ENCODE results near the gene SLC6A13. TPM values are rescaled to one million over a fixed set of nuclear protein-coding genes. Genes with fewer than 3 reads are reported as not detected.

The SLC6A13 gene
- total RNA-seq, 2 donors from 2014 or later: 0.54 TPM; not detected in 1

- no peak for TF ChIP-seq CTCF (IDR thresholded peaks at IDR 0.05)
- H3K27ac ChIP-seq: no peak overlapping the region
- H3K27me3 ChIP-seq (replicated peaks; ENCODE audit: insufficient read depth): peaks cover 3% of the 10 kb centered on the region
- no peaks in the 10 kb centered on the region for H3K9me3 ChIP-seq
- H3K4me3 ChIP-seq: no peak overlapping the region
- H3K4me1 ChIP-seq (ENCODE audit: control insufficient read depth in 1 of 2, low read depth in 2 of 2): peaks cover 3 to 5% of the 10 kb centered on the region in 2 donors
- no peak for ATAC-seq (ENCODE audit: insufficient number of reproducible peaks, low FRiP score, low read depth)
- no peak for DNase-seq (ENCODE audit: low spot score)
- no peaks in the 10 kb centered on the region for H3K36me3 ChIP-seq
Observed at GRCh38 chr12:208813-209212, 53.8 kb downstream of the SLC6A13 start.

DNA sequence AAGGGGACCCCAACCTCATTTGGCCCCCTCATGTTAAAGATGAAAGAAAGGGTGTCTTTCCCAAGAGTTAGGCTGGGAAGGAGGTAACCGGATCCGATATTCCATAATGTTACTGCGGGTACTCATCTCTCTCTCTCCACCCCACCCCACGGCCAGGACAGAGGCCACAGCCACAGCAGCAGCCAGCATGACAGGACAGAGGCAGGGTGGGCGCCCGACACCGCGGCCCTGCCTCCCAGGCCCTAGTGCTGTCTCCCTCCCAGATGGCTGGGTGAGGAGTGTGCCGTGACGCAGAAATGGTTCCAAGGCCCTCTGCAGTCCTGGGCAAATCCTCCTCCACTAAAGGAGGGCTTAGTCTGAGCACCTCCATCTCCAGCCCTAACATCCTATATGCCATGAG, 54.8 kb downstream of the SLC6A13 start:
- DNase-seq (ENCODE audit: low spot score) (no peak), ATAC-seq (ENCODE audit: insufficient number of reproducible peaks, low FRiP score, low read depth) (no peak)
- Histone ChIP-seq H3K9me3 (no peaks in the 10 kb centered on the region), H3K4me3 (no peak overlapping the region), H3K27ac (no peak overlapping the region), H3K27me3 (replicated peaks; ENCODE audit: insufficient read depth) (peaks cover 3% of the 10 kb centered on the region), H3K4me1 (ENCODE audit: control insufficient read depth in 1 of 2, low read depth in 2 of 2) (peaks cover 4 to 6% of the 10 kb centered on the region in 2 donors), H3K36me3 (no peaks in the 10 kb centered on the region)
- TF ChIP-seq CTCF (IDR thresholded peaks at IDR 0.05): no peak

DNA sequence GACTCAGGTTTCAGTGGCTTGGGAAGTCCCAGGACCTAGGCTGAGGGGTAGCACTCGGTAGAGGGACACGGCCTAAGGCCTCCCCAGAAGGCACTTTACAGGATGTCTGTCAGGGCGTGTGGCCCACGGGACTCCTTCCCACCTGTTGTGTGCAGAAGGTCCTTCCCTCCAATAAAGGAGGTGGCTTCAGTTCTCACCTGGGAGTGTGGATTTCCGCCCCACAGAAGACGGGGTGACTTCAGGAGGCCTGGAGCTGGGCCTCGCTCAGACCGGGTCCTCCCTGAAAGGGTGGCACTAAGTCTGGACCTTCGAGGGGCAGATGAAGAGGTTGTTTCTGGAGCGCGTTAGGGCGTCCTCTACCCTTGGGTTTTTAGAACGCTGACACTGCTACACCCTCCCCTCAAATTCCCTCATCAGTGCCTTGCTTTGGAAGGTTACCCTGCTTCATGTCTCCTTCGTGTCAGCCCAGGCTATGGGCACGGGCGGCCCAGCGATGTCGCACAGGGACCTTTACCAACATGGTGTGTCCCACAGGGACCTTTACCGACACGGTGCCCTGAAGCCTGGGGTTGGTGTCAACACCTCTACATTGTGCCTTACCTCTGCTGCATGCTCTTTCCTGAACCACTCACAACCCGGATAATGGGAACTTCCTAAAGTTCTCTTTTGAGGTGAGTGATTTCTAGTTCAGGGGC, 55.7 kb downstream of the SLC6A13 start:
- Histone ChIP-seq H3K27ac (no peak overlapping the region), H3K27me3 (replicated peaks; ENCODE audit: insufficient read depth) (peaks cover under 1% of the 10 kb centered on the region), H3K4me1 (ENCODE audit: control insufficient read depth in 1 of 2, low read depth in 2 of 2) (peaks cover 4 to 6% of the 10 kb centered on the region in 2 donors), H3K36me3 (no peaks in the 10 kb centered on the region), H3K9me3 (no peaks in the 10 kb centered on the region), H3K4me3 (no peak overlapping the region)
- DNase-seq (ENCODE audit: low spot score) (no peak), ATAC-seq (ENCODE audit: insufficient number of reproducible peaks, low FRiP score, low read depth) (no peak)
- TF ChIP-seq CTCF (IDR thresholded peaks at IDR 0.05): no peak

DNA sequence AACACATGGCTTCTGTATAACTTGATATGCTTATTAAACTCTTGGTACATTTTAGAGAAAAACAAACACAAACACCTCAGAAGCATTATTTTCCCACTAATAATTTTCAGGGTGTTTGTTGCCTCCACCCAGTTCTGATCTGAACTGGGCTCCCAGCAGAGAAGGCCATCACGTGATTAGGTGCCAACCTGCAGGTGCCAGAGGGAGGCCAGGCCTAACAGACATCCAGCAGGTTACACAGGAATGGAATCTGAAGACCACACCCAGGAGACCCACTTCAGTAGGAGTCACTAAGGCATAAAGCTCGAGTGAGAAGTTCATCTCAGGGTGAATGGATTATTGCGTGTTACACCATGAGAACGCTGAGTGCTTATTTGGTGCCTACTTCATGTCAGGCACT, 57.6 kb downstream of the SLC6A13 start:
- Histone ChIP-seq H3K4me3 (no peak overlapping the region), H3K4me1 (ENCODE audit: control insufficient read depth in 1 of 2, low read depth in 2 of 2) (peaks cover 4 to 6% of the 10 kb centered on the region in 2 donors), H3K27ac (no peak overlapping the region), H3K9me3 (no peaks in the 10 kb centered on the region), H3K27me3 (replicated peaks; ENCODE audit: insufficient read depth) (no peaks in the 10 kb centered on the region), H3K36me3 (no peaks in the 10 kb centered on the region)
- DNase-seq (ENCODE audit: low spot score) (no peak), ATAC-seq (ENCODE audit: insufficient number of reproducible peaks, low FRiP score, low read depth) (no peak)
- no peak for TF ChIP-seq CTCF (IDR thresholded peaks at IDR 0.05)

DNA sequence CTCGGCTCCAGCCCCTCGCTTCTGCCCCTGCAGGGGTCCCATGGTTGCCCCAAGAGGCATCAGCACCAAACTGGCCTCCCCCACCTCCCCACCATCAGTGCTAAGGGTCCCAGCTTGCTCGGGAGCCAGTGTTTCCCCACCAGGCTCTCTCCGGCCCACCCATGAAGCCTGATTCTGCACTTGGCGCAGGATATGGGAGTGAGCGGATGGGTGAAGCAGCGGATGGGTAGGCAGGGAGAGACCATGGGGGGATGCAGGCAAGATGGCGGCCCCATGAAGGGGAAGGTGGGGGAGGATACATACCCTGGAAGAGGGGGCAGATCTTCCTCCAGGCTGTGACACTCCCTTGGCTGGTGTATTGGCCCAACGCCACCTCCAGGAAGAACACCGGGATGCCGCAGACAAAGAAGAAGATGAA, 58.4 kb downstream of the SLC6A13 start:
- Histone ChIP-seq H3K9me3 (no peaks in the 10 kb centered on the region), H3K4me3 (peak overlapping the region; percentile 71), H3K4me1 (ENCODE audit: control insufficient read depth in 1 of 2, low read depth in 2 of 2) (peaks cover 4 to 12% of the 10 kb centered on the region in 2 donors), H3K27ac (no peak overlapping the region), H3K36me3 (no peaks in the 10 kb centered on the region), H3K27me3 (replicated peaks; ENCODE audit: insufficient read depth) (no peaks in the 10 kb centered on the region)
- ATAC-seq (ENCODE audit: insufficient number of reproducible peaks, low FRiP score, low read depth): no peak
- DNase-seq (ENCODE audit: low spot score): no peak
- no peak for TF ChIP-seq CTCF (IDR thresholded peaks at IDR 0.05)
